SJSA1 (cell line): ENCODE results near the gene ALDH3A1. TPM values are rescaled to one million over a fixed set of nuclear protein-coding genes. Genes with fewer than 3 reads are reported as not detected.
A peak's percentile ranks its signal among the peaks of the same experiment; 100 is the strongest.

Experiments
- DNase-seq, 2 experiments: peaks; one replicate each; pipeline ENCODE4 v3.0.0-alpha.2; 2015 to 2020; ENCODE audit warnings: low spot score in 2 of 2, low read depth in 1 of 2
- H3K27ac ChIP-seq: fragments of 250-450 bp; sonication (Bioruptor Pico); 2 replicates; pipeline ENCODE4 v1.5.1; 2020; ENCODE audit warnings: mild to moderate bottlenecking, moderate library complexity
- H3K27me3 ChIP-seq: fragments of 250-450 bp; sonication (Bioruptor Pico); replicated peaks from 2 replicates; pipeline ENCODE4 v1.5.1; 2020; ENCODE audit warnings: mild to moderate bottlenecking, moderate library complexity
- H3K36me3 ChIP-seq: fragments of 250-450 bp; sonication (Bioruptor Pico); 2 replicates; pipeline ENCODE4 v1.5.1; 2020; ENCODE audit warnings: mild to moderate bottlenecking
- H3K4me1 ChIP-seq: fragments of 250-450 bp; sonication (Bioruptor Pico); replicated peaks from 2 replicates; pipeline ENCODE4 v1.6.1; 2021; ENCODE audit warnings: mild to moderate bottlenecking
- H3K4me3 ChIP-seq: fragments of 250-450 bp; sonication (Bioruptor Pico); 2 replicates; pipeline ENCODE4 v1.5.1; 2020; ENCODE audit warnings: mild to moderate bottlenecking
- H3K9me3 ChIP-seq: fragments of 250-450 bp; sonication (Bioruptor Pico); replicated peaks from 2 replicates; pipeline ENCODE4 v1.5.1; 2020; ENCODE audit warnings: mild to moderate bottlenecking
- total RNA-seq: library from RNA; depleted of rRNA; stranded (reverse); fragments of >200 nt; shearing (Covaris generic); gene quantifications from 2 replicates; pipeline ENCODE4 v1.2.3, GENCODE V29; 2014

The ALDH3A1 gene
- total RNA-seq, 1 experiment from 2014 or later = not detected

DNA sequence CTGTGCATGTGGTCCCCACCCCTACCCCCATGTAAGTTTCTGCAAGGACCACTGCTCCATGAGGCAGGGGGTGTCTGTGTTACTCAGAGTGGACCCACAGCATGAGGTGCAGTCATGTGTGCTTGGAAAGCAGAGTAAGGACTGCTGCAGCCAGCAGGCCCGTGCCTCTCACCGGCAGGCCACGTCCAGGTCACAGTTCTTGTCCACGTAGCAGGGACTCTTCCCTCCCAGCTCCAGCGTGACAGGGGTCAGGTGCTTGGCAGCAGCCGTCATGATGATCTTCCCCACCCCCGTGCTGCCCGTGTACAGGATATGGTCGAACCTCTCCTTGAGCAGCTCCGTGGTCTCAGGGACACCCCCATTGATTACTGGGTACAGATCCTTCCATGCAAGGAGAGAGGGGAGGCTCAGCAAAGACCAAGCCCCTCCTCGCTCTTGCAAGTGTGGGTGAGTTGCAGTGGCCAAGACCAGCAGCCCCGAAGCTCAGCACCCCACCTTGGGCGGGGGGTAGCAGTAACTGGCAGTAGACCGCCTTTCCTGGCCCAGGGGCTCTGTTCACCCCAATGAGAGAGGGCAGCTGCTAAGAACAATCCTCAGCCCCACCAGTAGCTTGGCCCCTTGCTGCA is 6.2 kb downstream of the ALDH3A1 start:
- DNase-seq = no peak
- no peaks in the 10 kb centered on the region for H3K36me3 ChIP-seq

DNA sequence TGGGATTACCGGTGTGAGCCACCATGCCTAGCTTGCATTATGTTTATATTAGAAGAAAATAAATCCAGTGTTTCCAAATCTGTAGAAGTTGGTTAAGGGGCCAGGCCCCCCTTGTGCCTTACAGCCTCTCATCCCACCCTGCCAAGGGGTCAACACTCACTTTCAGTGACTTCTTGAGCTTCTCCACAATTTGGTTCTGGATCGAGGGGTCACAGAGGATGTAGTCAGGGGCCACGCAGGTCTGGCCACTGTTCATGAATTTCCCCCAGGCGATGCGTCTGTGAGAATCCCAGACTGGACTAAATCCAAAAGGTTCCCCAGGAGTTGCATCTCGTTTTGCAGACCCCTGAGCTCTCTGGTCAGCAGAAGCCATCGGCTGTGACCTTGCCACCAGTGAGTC is 7.2 kb downstream of the ALDH3A1 start:
- Histone ChIP-seq H3K27ac (no peak overlapping the region), H3K36me3 (no peaks in the 10 kb centered on the region), H3K4me1 (no peaks in the 10 kb centered on the region), H3K9me3 (no peaks in the 10 kb centered on the region), H3K4me3 (no peak overlapping the region), H3K27me3 (no peaks in the 10 kb centered on the region)
- DNase-seq = no peak

More for the DNA sequence above, 6.2 kb downstream of the ALDH3A1 start:
- Histone ChIP-seq H3K4me1 (no peaks in the 10 kb centered on the region), H3K4me3 (no peak overlapping the region), H3K27ac (no peak overlapping the region), H3K9me3 (no peaks in the 10 kb centered on the region), H3K27me3 (no peaks in the 10 kb centered on the region)

DNA sequence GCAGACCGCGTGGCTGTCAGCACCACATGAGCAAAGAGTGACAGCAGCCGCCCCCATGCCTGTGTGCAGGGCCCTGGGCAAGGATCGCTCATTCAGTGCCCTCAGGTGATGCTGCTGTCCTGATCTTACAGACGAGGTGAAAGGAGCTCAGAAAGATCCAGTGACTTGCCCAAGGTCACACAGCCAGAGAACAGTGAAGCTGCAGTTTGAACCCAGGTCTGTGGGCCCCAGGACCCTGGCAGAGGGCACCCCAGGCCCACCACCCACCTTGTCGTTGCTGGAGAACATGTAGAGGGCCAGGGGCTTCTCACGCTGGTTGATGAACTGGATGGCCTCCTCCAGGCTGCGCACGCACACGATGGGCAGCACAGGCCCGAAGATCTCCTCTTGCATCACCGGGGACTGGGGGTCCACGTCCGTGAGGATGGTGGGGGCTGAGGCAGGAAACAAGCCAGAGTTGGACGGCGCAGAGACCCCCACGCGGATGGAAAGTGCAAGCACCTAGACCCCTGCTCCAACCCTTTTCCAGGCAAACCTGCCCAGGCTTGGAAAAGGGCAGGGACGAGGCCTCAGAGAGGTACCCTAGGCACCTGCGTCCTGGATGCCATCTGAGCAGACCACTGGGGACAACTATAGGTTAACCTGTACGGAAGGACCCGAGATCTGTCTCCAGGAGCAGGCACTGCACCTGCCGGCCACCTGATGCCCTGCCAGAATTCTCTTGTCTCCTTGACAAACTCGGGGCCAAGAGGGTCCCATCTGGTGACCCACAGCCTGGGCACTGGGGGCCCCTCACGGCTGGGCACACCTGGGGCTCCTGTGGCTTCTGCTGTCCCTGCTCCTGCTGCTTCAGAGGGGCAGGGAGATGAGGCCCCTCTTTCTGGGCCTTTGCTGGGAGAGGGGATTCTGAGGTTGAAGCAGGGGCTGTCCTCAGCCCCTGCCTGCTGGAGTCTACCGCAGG is 8.6 kb downstream of the ALDH3A1 start:
- Histone ChIP-seq H3K27ac (no peak overlapping the region), H3K4me3 (no peak overlapping the region), H3K36me3 (no peaks in the 10 kb centered on the region), H3K9me3 (no peaks in the 10 kb centered on the region), H3K4me1 (no peaks in the 10 kb centered on the region), H3K27me3 (no peaks in the 10 kb centered on the region)
- no peak for DNase-seq

DNA sequence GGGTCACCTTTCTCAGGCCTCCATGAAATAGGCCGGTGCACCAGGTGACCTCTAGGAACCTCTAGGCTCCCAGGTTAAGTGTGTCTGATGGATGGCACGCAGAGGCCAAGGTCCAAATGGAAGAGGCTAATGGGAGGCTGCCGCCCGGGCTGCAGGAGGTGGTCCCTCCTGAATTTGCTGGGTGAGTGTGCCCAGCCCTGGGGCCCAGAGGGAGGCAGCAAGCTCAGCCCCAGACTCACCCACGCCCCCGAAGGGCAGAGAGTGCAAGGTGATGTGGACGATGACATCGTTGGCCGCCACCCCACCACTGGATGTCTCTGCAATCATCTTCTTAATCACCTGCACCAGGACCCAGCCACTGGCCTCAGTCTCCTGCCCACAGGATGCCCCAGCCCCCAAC is 9.3 kb downstream of the ALDH3A1 start:
- H3K4me1 ChIP-seq = no peaks in the 10 kb centered on the region
- H3K4me3 ChIP-seq = no peak overlapping the region
- H3K27me3 ChIP-seq = no peaks in the 10 kb centered on the region
- no peak overlapping the region for H3K27ac ChIP-seq
- no peaks in the 10 kb centered on the region for H3K9me3 ChIP-seq
- no peak for DNase-seq
- no peaks in the 10 kb centered on the region for H3K36me3 ChIP-seq

DNA sequence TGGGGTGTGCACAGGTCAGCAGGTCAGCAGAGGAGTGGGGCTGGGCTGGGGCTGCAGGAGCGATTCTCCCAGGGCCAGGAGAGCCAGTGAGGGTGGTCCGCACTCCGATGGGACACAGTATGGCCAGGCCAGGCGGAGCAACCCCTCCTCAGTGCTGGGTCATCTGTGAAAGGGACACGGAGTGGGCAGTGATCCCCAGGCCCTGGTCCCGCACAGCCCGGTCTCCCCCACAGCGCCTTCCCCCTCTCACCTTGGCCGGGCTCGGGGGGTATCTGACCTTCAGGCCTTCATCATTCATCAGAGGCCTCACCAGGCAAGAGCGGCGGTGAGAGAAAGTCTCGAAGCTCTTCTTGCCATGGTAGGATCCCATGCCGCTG is 10.0 kb downstream of the ALDH3A1 start:
- Histone ChIP-seq H3K4me1 (no peaks in the 10 kb centered on the region), H3K4me3 (no peak overlapping the region), H3K27ac (no peak overlapping the region), H3K9me3 (no peaks in the 10 kb centered on the region), H3K36me3 (no peaks in the 10 kb centered on the region), H3K27me3 (no peaks in the 10 kb centered on the region)
- no peak for DNase-seq

DNA sequence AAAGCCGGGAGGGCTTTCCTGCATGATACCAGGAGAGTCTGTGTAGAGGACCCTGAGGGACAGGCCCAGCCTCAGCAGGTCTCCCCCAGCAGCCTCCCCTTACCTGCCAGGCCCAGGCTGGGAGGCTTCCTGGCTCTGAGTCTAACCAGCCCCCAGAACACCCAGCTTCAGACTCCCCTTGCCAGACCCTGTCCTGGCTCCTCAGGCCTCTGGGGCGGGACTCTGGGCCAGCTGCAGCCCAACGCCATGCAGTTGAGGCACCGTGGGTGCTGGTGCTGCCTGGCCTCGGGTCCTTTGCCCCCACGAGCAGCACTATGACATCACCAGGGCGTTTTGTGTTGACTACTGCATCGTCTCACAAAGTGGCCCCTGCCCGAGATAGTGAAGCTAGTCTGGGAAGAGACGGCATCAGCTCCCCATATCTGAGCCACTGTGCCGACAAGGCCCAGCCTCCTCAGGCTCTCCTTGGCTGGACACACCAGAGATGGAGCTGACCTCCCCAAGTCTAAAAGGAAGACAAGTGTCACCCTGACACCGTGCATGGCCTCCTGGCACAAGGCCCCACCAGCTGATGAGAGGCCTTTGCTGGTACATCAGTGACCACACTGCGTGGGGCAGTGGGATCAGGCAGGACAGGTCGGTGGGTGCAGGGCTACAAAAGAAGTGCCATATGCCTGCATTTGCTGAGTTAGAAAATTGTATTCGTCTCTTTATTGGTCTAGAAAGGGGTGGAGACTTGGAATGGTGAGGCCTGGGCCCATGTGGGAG is 10.6 kb downstream of the ALDH3A1 start:
- Histone ChIP-seq H3K4me1 (no peaks in the 10 kb centered on the region), H3K36me3 (no peaks in the 10 kb centered on the region), H3K27me3 (no peaks in the 10 kb centered on the region), H3K9me3 (no peaks in the 10 kb centered on the region), H3K27ac (no peak overlapping the region), H3K4me3 (no peak overlapping the region)
- DNase-seq = no peak

DNA sequence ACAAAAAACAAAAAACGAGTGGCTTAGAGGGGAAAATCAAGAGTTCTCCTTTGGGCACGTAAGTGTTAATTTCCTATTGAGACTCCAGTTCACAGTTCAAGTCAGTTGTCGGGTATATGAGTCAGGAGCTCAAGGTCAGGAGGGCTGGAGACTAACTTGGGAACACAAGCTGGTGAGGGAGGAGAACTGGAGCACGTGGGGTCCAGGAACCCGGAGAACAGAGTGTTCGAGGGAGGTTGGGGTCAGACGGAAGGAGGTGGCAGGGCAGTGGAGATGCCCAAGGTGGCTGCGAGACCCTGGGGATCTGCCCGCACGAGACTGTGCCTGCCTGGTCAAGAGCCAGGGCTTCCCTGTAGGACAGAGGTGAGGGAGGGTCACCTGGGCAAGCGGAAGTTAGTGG is 12.0 kb downstream of the ALDH3A1 start:
- DNase-seq = no peak
- Histone ChIP-seq H3K27ac (no peak overlapping the region), H3K4me3 (no peak overlapping the region), H3K36me3 (no peaks in the 10 kb centered on the region), H3K9me3 (no peaks in the 10 kb centered on the region), H3K27me3 (no peaks in the 10 kb centered on the region), H3K4me1 (no peaks in the 10 kb centered on the region)

DNA sequence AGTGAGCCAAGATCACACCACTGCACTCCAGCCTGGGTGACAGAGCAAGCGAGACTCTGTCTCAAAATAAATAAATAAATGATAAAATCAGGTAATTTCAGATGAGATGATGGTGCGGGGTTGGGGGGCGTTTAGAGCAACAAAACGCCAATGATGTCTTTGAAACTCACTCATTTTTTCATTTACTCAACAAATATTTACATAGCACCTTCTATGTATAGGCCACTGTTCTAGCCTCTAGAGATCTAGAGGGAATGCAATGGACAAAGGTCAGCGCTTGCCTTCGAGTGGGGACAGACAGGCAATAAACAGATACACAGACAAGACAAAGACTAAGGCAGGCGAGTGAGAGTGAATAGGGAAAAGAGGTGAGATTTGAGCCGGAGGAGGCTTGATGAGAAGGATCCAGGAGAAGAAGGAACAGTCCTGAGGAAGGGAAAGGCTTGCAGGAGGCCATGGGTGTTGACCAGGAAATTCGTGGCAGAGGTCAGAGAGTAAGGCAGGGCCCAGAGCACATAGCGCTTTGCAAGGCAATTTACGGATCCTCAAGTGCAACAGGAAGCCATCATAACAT is 14.1 kb downstream of the ALDH3A1 start:
- Histone ChIP-seq H3K9me3 (no peaks in the 10 kb centered on the region), H3K4me1 (no peaks in the 10 kb centered on the region), H3K27me3 (no peaks in the 10 kb centered on the region), H3K4me3 (no peak overlapping the region), H3K36me3 (no peaks in the 10 kb centered on the region), H3K27ac (no peak overlapping the region)
- no peak for DNase-seq

DNA sequence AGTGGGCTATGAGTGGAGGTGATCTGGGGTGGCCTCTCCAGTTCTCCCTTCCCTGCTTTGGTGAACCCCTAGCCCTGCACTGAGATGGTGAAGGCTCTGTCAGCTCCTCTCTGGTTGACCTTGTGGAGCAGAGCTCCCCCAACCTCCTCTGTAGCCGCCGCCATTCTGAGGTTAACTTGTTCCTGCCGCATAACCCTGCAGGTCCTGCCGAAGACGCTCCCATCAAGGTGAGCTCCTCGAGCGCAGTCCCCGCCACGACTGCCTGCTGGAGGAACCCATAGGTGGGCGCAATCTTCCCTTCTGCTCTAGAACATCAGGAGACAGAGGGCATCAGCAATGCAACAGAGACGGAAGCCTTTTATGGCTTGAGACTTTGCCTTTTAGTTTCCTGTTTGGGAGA is 16.5 kb downstream of the ALDH3A1 start:
- no peak overlapping the region for H3K27ac ChIP-seq
- H3K27me3 ChIP-seq = no peaks in the 10 kb centered on the region
- H3K9me3 ChIP-seq = no peaks in the 10 kb centered on the region
- peaks cover 6% of the 10 kb centered on the region for H3K4me1 ChIP-seq
- no peak for DNase-seq
- no peaks in the 10 kb centered on the region for H3K36me3 ChIP-seq
- no peak overlapping the region for H3K4me3 ChIP-seq

DNA sequence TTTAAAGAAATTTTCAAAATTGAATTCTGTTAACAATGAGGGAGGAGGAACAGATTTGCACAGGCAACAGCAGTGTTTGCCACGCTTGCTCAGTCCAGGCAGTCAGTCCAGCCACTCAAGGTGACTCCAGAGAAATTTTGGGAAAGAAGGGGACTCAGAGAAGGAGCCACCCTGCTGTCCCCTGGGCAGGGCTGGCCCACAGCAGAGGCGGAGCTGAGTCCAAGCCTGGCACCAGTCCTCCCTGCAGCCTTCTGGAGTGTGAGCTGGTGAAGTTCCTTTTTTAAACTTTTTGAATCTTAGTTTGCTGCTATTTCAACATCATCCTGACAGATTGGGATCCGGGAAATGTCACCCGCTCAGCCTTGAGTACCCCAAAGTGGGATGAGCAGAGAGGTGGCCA is 17.3 kb downstream of the ALDH3A1 start:
- Histone ChIP-seq H3K36me3 (no peaks in the 10 kb centered on the region), H3K4me1 (peaks cover 6% of the 10 kb centered on the region), H3K27me3 (no peaks in the 10 kb centered on the region), H3K9me3 (no peaks in the 10 kb centered on the region), H3K27ac (no peak overlapping the region), H3K4me3 (no peak overlapping the region)
- no peak for DNase-seq

DNA sequence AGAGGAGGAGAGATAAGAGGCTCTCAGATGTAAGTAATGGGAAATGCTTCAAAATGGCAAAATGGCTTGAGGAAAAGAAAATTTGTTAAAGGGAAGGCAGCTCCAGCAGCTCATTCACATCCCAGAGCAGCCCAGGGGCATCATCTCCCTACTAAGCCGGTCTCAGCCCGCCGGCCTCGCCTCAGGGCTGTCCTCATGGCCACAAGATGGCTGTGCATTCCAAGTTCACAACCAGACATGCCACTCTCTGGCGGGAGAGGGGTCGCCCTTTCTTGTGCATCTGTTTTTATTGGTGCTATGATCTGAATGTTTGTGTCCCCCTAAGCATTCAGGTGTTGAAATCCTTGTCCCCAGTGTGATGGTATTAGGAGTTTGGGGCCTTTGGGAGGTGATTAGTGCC is 18.2 kb downstream of the ALDH3A1 start:
- no peak overlapping the region for H3K4me3 ChIP-seq
- H3K27me3 ChIP-seq = no peaks in the 10 kb centered on the region
- peaks cover 6% of the 10 kb centered on the region for H3K4me1 ChIP-seq
- no peaks in the 10 kb centered on the region for H3K9me3 ChIP-seq
- H3K36me3 ChIP-seq = no peaks in the 10 kb centered on the region
- DNase-seq = no peak
- H3K27ac ChIP-seq = no peak overlapping the region

DNA sequence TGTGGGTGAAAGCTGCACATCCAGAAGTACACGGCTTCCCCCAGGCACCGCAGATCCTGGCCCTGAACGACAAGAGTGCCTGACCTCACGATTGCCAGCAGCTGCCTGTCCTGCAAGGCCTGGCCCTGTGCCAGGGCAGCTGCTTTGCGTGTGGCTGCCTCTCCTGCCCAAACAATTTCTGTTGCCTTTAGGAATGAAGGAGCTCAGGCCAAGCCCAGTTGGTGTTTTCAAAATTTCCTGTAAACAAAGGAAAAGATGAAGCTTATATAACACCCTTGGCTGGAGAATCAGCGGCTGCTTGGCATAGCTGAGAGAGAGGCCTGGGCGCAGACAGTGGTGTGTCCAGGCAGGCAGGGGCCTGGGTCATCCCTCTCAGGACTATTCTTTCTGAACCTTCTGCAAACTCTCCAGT is 20.0 kb downstream of the ALDH3A1 start:
- Histone ChIP-seq H3K36me3 (no peaks in the 10 kb centered on the region), H3K27me3 (no peaks in the 10 kb centered on the region), H3K27ac (no peak overlapping the region), H3K4me1 (peaks cover 6% of the 10 kb centered on the region), H3K9me3 (no peaks in the 10 kb centered on the region), H3K4me3 (no peak overlapping the region)
- DNase-seq = peak; percentile 58 to 72

DNA sequence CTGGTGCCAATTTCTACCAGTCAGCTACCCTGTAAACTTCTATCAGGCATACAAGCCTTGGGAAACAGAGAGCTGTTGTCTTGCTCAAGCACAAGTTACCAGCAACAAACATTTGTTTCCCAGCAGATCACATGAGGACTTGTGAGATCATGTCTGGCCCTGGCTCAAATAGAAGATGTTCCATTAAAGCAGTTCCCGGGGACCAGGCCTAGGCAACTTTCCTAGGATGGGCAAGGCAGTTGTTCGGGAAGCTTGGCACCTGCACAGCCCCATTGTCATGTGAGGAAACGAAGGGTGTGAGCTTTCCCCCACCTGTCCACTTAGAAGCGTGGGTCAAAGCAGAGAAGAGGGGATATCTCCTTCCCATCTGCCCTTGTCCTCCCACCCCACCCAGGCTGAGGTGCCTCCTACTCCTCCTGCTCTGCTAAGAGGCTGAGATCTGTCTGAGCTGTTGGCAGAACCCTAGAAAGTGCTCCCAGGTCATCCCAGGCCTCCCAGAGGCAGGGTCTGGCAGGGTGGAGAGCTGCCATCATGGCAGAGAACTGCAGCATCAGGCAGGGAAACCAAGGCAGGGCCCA is 20.5 kb downstream of the ALDH3A1 start:
- H3K4me3 ChIP-seq = no peak overlapping the region
- no peak for DNase-seq
- no peaks in the 10 kb centered on the region for H3K36me3 ChIP-seq
- no peaks in the 10 kb centered on the region for H3K27me3 ChIP-seq
- H3K4me1 ChIP-seq = peaks cover 6% of the 10 kb centered on the region
- H3K9me3 ChIP-seq = no peaks in the 10 kb centered on the region
- no peak overlapping the region for H3K27ac ChIP-seq
